ENCODE data around the gene CCDC81.
"Not testable (repeated sequence)": the region's sequence is repeated elsewhere in the genome, so short reads cannot be mapped to it uniquely, and the experiment has no call there.

The CCDC81 gene

GRCh38 chr11:86390487-86390886 is 15.8 kb downstream of the CCDC81 start:
- no peak for DNase-seq

- no peak for DNase-seq
Measured at GRCh38 chr11:86395061-86395551, 20.4 kb downstream of the CCDC81 start.

- DNase-seq, result no peak
Measured at GRCh38 chr11:86396396-86396795, 21.7 kb downstream of the CCDC81 start.

DNA sequence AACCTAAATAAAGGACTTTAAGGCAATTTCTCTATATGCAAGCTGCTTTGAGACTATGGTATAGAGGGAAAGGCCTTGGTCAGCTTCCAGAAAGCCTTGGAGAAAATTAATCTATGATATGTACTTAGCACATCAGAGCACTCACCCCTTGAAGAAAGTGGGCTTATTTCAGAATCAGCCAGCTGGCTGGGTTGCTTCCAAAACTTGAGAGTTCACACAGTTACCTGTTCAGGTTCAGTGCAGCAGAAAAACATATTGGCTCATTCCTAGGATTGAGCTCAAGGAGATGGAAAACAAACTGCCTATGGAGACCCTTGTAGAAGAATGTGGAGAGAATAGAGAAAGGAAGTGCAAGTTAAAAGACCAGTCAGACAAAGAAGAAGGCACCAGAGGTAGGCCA is 22.7 kb downstream of the CCDC81 start:
- DNase-seq, result no peak

- DNase-seq, result no peak
Measured at GRCh38 chr11:86398106-86398505, 23.4 kb downstream of the CCDC81 start.

GRCh38 chr11:86403458-86403857 is 28.8 kb downstream of the CCDC81 start:
- no peak for DNase-seq

- no peak for DNase-seq
Measured at GRCh38 chr11:86408845-86409244, 34.2 kb downstream of the CCDC81 start.

- DNase-seq, result no peak
Measured at GRCh38 chr11:86414032-86414431, 39.3 kb downstream of the CCDC81 start.

GRCh38 chr11:86415026-86415425 is 40.3 kb downstream of the CCDC81 start:
- DNase-seq, result no peak

GRCh38 chr11:86416494-86416893 is 41.8 kb downstream of the CCDC81 start:
- DNase-seq, result no peak

DNA sequence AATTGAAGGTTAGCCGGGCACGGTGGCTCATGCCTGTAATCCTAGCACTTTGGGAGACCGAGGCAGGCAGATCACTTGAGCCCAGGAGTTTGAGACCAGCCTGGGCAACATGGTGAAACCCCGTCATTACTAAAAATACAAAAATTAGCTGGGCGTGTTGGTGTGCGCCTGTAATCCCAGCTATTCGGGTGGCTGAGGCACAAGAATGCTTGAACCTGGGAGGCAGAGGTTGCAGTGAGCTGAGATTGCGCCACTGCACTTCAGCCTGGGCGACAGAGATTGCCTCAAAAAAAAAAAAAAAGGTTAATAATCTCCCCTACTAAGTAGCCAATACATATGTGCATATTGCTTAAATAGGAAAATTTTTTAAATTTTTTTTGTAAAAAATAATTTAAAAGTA is 42.3 kb downstream of the CCDC81 start:
- not testable (repeated sequence) for DNase-seq

- no peak for DNase-seq
Measured at GRCh38 chr11:86418106-86418505, 43.4 kb downstream of the CCDC81 start.

DNA sequence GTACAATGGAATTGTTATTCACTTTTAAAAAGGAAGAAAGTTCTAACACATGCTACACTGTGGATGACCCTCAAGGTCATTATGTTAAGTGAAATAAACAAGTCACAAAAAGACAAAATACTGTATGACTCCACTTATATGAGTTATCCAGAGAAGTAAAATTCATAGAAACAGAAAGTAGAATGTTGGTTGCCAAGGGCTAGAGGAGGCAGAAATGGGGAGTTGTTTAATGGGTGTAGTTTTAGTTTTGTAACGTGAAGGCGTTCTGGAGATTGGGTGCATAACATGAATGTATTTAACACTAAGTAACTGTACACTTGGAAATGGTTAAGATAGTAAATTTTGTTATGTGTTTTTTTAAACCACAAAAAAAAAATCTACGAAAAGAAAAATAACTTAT is 43.8 kb downstream of the CCDC81 start:
- DNase-seq, result no peak

- no peak for DNase-seq
Measured at GRCh38 chr11:86418917-86419316, 44.2 kb downstream of the CCDC81 start.

GRCh38 chr11:86421946-86422345 is 47.3 kb downstream of the CCDC81 start:
- no peak for DNase-seq

DNA sequence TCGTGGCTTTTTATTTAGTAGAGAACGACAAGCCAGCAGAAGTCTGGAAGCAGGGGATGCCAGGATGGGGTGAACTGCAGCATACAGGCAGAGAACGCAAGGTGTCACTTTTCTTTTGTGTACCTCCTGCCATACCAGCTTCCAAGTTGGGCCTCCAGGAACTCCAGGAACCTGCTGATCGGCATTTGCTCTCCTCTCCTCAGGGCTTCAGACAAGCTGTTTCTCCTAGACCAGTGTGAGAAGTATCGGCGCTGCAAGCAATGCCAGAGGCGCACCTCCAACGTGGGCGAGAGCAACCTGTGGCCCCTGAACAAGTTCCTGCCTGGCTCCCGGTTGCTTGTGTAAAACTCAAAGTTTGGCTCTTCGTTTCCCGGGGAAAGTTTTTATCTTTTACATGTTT is 47.7 kb downstream of the CCDC81 start:
- no peak for DNase-seq

DNA sequence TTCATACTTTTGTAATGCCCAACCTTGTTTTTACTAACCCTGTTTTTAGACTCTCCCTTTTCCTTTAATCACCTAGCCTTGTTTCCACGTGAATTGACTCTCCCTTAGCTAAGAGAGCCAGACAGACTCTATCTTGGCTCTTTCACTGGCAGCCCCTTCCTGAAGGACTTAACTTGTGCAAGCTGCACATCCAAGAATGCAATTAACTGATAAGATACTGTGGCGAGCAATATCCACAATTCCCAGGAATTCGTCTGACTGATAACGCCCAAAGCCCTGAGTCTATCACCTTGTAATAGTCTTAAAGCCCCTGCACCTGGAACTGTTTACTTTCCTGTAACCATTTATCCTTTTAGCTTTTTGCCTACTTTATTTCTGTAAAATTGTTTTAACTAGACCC is 48.8 kb downstream of the CCDC81 start:
- DNase-seq, result not testable (repeated sequence)

GRCh38 chr11:86427441-86427840 is 52.8 kb downstream of the CCDC81 start:
- DNase-seq, result no peak

DNA sequence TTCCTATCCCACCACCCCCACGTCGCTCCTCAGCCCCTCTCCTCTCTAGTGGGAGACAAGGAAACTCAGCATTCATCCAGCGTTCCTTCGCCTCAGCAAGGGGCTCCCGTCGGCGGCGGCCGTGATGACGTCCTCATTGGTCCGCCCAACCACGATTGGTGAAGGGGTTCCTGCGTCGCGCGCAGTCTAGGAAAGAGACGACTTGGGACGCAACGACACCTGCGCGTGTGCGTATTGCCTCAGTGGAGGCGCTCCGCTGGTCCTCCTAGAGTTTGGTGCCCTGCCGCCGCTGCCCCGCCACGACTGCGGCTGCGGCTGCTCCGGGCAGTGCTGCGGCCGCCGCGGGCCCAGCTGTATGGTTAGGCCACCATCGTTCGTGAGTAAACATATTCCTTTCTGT is 56.6 kb downstream of the CCDC81 start:
- DNase-seq, result no peak

DNA sequence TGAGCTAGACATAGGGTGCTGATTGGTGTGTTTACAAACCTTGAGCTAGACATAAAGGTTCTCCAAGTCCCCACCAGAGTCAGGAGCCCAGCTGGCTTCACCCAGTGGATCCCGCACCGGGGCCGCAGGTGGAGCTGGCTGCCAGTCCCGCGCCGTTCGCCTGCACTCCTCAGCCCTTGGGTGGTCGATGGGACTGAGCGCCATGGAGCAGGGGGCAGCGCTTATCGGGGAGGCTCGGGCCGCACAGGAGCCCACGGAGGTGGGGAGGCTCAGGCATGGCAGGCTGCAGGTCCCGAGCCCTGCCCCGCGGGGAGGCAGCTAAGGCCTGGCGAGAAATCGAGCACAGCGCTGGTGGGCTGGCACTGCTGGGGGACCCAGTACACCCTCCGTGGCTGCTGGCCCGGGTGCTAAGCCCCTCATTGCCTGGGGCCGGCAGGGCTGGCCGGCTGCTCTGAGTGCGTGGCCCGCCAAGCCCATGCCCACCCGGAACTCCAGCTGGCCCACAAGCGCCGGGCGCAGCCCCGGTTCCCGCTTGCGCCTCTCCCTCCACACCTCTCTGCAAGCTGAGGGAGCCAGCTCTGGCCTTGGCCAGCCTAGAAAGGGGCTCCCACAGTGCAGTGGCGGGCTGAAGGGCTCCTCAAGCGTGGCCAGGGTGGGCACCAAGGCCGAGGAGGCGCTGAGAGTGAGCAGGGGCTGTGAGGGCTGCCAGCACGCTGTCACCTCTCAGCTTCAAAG is 58.8 kb downstream of the CCDC81 start:
- DNase-seq, result not testable (repeated sequence)

GRCh38 chr11:86435711-86436110 is 61.0 kb downstream of the CCDC81 start:
- DNase-seq, result no peak

- no peak for DNase-seq
Measured at GRCh38 chr11:86438685-86439084, 64.0 kb downstream of the CCDC81 start.

DNA sequence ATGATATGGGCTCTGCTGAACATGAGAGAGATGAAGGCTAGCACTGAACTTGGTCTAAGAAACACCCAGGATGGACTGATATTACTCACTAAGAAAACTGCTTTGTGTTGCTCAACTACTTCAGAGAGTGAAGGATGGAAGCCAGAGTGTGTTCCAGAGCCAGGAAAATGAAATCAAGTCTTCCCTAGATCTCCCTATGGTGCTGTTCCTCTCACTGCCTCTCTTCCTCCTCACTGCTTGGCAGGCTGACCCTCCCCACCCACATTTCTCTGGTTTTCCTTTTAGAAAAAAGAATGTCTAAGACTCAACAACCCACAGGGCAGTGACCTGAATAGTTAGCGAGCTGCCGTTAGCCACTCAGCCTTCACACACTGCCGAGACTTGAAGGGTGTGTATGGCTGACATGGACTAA is 65.6 kb downstream of the CCDC81 start:
- no peak for DNase-seq

GRCh38 chr11:86440843-86441242 is 66.2 kb downstream of the CCDC81 start:
- no peak for DNase-seq

GRCh38 chr11:86442420-86442819 is 67.7 kb downstream of the CCDC81 start:
- no peak for DNase-seq
